ENCODE results near the gene B3GNT8.

The B3GNT8 gene

DNA sequence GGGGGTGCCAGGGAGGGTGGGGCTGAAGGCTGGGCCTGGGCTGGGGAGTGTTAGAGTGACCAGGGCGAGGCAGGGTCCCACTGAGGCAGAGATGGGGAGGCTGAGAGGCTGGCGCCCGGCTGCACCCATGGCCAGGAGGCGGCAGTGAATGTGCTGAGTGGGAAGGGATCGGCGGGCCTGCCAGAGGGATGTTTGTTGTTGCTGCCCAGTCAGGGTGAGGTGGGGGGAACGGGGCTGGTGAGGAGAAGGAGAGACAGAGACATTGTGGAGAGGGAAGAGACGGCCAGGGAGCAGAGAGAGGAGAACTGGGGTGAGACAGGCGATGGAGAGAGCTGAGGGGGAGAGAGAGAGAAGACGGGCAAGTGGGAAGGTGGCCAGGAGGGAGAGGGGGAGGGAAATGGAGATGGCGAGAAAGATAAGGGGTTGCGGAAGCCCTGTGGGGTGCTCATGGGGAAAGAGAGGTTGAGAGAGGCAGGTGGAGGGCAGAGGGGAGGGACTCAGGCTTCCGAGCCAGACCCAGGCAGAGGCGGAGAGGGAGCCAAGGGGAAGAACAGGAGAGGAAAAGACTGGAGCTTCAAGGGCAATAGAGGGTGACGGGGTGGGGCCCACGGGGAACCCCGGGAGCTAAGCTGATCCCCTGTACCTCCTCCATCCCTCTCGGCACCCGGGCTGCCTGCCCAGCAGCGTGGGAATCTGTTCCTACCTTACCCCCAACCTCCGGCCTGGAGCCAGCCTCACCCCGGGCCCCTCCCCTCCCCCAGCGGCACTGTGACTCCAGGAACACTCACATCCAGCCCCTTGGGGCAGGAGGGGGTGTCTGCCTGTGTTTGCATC lies 690 bp upstream of the B3GNT8 start:
- no peak for TF ChIP-seq EZH2phosphoT487 (IDR thresholded peaks at IDR 0.05; ENCODE audit: borderline replicate concordance)
- TF ChIP-seq, protein P1, sequence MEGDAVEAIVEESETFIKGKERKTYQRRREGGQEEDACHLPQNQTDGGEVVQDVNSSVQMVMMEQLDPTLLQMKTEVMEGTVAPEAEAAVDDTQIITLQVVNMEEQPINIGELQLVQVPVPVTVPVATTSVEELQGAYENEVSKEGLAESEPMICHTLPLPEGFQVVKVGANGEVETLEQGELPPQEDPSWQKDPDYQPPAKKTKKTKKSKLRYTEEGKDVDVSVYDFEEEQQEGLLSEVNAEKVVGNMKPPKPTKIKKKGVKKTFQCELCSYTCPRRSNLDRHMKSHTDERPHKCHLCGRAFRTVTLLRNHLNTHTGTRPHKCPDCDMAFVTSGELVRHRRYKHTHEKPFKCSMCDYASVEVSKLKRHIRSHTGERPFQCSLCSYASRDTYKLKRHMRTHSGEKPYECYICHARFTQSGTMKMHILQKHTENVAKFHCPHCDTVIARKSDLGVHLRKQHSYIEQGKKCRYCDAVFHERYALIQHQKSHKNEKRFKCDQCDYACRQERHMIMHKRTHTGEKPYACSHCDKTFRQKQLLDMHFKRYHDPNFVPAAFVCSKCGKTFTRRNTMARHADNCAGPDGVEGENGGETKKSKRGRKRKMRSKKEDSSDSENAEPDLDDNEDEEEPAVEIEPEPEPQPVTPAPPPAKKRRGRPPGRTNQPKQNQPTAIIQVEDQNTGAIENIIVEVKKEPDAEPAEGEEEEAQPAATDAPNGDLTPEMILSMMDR (conservative IDR thresholded peaks at IDR 0.05; ENCODE audit: low read length): no peak
- Histone ChIP-seq H3K4me2 (ENCODE audit: low read depth, low read length, poor library complexity, severe bottlenecking) (peak overlapping the region; percentile 79), H3K27me3 (ENCODE audit: insufficient read depth, low read length, poor library complexity, severe bottlenecking) (no peaks in the 10 kb centered on the region)

DNA sequence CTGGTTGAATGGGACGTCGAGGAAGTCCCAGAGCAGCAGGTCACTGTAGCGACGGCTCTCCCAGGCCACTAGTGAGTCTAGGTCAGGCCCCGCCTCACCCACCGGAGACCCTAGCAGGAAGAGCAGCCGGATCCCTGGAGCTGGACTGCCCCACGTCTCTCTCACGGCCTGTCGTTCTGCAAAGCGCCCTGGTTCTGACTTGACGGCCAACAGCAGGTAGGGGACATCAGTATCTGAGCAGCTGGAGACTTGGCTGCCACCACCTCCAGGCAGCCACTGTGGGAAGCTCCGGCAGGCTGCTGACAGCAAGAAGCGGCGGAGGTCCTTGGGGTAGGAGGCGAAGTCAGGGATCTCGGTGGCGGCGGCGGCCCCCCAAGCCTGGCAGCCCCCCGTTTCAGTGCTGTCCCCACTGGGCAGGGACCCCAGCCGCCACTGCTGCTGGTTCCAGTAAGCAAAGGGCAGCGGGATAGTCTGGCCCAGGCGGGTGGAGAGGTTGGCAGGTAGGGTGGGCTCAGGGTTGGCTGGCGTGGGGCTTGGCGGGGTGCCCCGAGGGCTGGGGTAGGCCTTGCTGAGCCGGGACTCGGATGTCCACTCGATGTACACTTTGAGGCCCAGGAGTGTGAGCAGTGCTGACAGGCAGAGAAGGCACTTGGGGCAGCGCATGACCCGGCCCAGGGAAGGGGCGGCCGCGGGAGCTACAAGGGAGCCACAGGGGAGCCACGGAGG lies 895 bp downstream of the B3GNT8 start:
- no peak overlapping the region for H3K9ac ChIP-seq (ENCODE audit: low read depth, low read length, poor library complexity, severe bottlenecking)
- H3K9me2 ChIP-seq (replicated peaks; ENCODE audit: low read depth, low read length): no peaks in the 10 kb centered on the region
- no peaks in the 10 kb centered on the region for H3K79me2 ChIP-seq (ENCODE audit: insufficient read depth, low read length)
- TF ChIP-seq EZH2phosphoT487 (IDR thresholded peaks at IDR 0.05; ENCODE audit: borderline replicate concordance): no peak
- TF ChIP-seq, protein P1 (conservative IDR thresholded peaks at IDR 0.05; ENCODE audit: low read length): no peak
- no peaks in the 10 kb centered on the region for H3F3A ChIP-seq (ENCODE audit: low read depth)
- H3K27me3 ChIP-seq (ENCODE audit: insufficient read depth, low read length, poor library complexity, severe bottlenecking): no peaks in the 10 kb centered on the region
- H2AFZ ChIP-seq (ENCODE audit: low read length): no peak overlapping the region
- no peak overlapping the region for H3K4me2 ChIP-seq (ENCODE audit: low read depth, low read length, poor library complexity, severe bottlenecking)
- peaks cover 18% of the 10 kb centered on the region for H3K4me1 ChIP-seq (ENCODE audit: insufficient read depth, low read length, poor library complexity, severe bottlenecking)
- no peaks in the 10 kb centered on the region for H3K9me3 ChIP-seq (ENCODE audit: insufficient read depth, low read depth, low read length)
- H3K36me3 ChIP-seq (ENCODE audit: insufficient read depth, low read length): peaks cover 19% of the 10 kb centered on the region; the same call in 1 of the 2 replicates
- H4K20me1 ChIP-seq (ENCODE audit: insufficient read depth, low read length, poor library complexity, severe bottlenecking): no peaks in the 10 kb centered on the region
- no peak overlapping the region for H3K4me3 ChIP-seq (ENCODE audit: low read length, poor library complexity, severe bottlenecking)

More for the DNA sequence above, 690 bp upstream of the B3GNT8 start:
- peak overlapping the region; percentile 70 for H3K4me3 ChIP-seq (ENCODE audit: low read length, poor library complexity, severe bottlenecking)
- H3K9me2 ChIP-seq (replicated peaks; ENCODE audit: low read depth, low read length): no peaks in the 10 kb centered on the region
- H4K20me1 ChIP-seq (ENCODE audit: insufficient read depth, low read length, poor library complexity, severe bottlenecking): no peaks in the 10 kb centered on the region
- peaks cover 18% of the 10 kb centered on the region for H3K4me1 ChIP-seq (ENCODE audit: insufficient read depth, low read length, poor library complexity, severe bottlenecking)
- H3K9ac ChIP-seq (ENCODE audit: low read depth, low read length, poor library complexity, severe bottlenecking): peak overlapping the region; percentile 77
- no peaks in the 10 kb centered on the region for H3K79me2 ChIP-seq (ENCODE audit: insufficient read depth, low read length)
- H3F3A ChIP-seq (ENCODE audit: low read depth): no peaks in the 10 kb centered on the region
- peak overlapping the region; percentile 86 for H2AFZ ChIP-seq (ENCODE audit: low read length)
- H3K9me3 ChIP-seq (ENCODE audit: insufficient read depth, low read depth, low read length): no peaks in the 10 kb centered on the region
- H3K36me3 ChIP-seq (ENCODE audit: insufficient read depth, low read length): peaks cover 19% of the 10 kb centered on the region; the same call in 1 of the 2 replicates

DNA sequence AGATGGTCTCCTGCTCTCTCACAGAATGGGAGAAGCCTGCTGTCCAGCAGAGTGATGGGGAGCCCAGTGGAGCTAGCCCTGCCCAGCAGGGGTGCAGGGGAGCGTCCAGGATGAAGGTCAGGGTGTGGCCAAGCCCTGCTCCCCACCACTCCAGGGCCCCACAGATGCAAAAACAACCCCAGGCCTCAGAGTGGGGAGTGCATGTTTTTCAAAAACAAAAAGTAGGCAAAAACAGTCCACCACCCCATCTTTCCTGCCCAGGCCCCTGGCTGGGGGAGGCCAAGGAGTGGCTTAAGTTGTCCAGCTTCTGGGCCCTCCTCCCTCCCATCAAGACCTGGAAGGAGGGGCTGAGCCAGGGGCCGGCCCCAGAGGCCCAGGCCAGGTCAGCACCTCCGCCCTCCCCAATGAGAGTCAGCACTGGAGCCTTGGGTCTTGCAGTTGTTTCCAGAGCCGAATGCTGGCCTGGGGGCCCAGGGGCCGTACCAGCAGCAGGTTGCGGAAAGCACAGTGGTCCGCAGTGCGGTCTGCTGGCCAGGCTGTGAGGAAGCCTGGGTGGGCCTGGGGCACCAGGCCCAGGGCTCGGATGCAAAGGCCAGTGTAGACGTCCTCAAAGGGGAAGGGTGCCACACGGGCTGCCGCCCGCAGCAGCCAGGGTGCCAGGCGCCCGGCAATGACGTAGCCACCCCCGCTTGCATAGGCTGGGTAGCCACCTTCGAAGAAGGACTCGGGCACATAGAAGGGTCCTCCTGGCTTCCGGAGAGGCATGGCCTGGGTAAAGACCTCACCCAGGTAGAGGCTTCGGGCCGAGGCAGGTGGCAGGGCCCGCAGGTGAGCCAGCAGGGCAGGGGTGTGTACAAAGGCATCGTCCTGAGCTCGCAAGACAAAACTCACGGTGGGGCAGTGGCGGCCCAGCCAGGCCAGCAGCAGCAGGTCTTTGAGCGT lies 1.7 kb downstream of the B3GNT8 start:
- Histone ChIP-seq H3K9me3 (ENCODE audit: insufficient read depth, low read depth, low read length) (no peaks in the 10 kb centered on the region), H3F3A (ENCODE audit: low read depth) (no peaks in the 10 kb centered on the region), H3K79me2 (ENCODE audit: insufficient read depth, low read length) (no peaks in the 10 kb centered on the region), H3K36me3 (ENCODE audit: insufficient read depth, low read length) (peaks cover 25% of the 10 kb centered on the region; the same call in 1 of the 2 replicates), H3K9me2 (replicated peaks; ENCODE audit: low read depth, low read length) (no peaks in the 10 kb centered on the region), H4K20me1 (ENCODE audit: insufficient read depth, low read length, poor library complexity, severe bottlenecking) (no peaks in the 10 kb centered on the region), H3K4me3 (ENCODE audit: low read length, poor library complexity, severe bottlenecking) (no peak overlapping the region), H3K9ac (ENCODE audit: low read depth, low read length, poor library complexity, severe bottlenecking) (no peak overlapping the region), H3K4me2 (ENCODE audit: low read depth, low read length, poor library complexity, severe bottlenecking) (no peak overlapping the region), H3K4me1 (ENCODE audit: insufficient read depth, low read length, poor library complexity, severe bottlenecking) (peaks cover 18% of the 10 kb centered on the region), H3K27me3 (ENCODE audit: insufficient read depth, low read length, poor library complexity, severe bottlenecking) (no peaks in the 10 kb centered on the region), H2AFZ (ENCODE audit: low read length) (no peak overlapping the region)
- TF ChIP-seq, protein P1 (conservative IDR thresholded peaks at IDR 0.05; ENCODE audit: low read length): no peak
- no peak for TF ChIP-seq EZH2phosphoT487 (IDR thresholded peaks at IDR 0.05; ENCODE audit: borderline replicate concordance)
